Measurements from ENCODE around the gene SYT4. TPM values are rescaled to one million over a fixed set of nuclear protein-coding genes. Genes with fewer than 3 reads are reported as not detected.

The SYT4 gene, protein sequence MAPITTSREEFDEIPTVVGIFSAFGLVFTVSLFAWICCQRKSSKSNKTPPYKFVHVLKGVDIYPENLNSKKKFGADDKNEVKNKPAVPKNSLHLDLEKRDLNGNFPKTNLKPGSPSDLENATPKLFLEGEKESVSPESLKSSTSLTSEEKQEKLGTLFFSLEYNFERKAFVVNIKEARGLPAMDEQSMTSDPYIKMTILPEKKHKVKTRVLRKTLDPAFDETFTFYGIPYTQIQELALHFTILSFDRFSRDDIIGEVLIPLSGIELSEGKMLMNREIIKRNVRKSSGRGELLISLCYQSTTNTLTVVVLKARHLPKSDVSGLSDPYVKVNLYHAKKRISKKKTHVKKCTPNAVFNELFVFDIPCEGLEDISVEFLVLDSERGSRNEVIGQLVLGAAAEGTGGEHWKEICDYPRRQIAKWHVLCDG
- total RNA-seq, result 1.1 TPM

DNA sequence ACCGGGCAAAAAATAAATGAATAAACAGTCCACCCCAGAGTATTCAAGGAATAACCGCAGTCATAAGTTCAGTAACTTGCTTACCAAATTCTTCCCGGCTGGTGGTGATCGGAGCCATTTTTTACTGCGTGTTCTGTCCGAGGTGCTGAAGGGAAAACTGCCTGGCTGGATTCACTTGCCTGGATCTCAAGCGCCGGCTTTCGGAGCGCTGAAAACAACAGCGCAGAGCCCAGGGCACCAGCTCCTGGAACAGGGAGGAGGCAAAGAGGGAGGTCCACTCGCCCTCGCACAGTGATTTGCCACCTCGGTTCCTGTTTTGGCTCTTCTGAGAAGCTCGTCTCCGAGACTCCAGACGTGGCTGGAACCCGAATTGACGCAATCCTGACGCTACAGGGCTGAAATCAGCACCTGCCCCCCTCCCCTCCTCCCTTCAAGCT lies at the start of gene SYT4:
Gene SYT4, minus strand, starts transcription at position 327 of the 437 bp plus-strand sequence. Its CDS starts 209 bp downstream, at position 118.

Other genes starting within 250 kb of the SYT4 start
- gene RIT2, start 161.8 kb downstream of the SYT4 start, total RNA-seq, result 0.35 TPM

All from metanephros (tissue), 1 donor.